ENCODE data around the gene PCDH10. TPM values are rescaled to one million over a fixed set of nuclear protein-coding genes. Genes with fewer than 3 reads are reported as not detected.

PCDH10 gene
- total and polyA plus RNA-seq, 10 of the 15 experiments (the other 5 are each of a cell fraction or from before 2014, with no cell fraction given), result under 0.01 to 0.38 (median 0.02) TPM; not detected in 6

GRCh38 chr4:133156096-133156495 is 7.0 kb downstream of the PCDH10 start (continued):
- TF ChIP-seq RELB (IDR thresholded peaks at IDR 0.05; ENCODE audit: low read depth) (no peak), PAX8 (IDR thresholded peaks at IDR 0.05) (no peak), STAT3 (IDR thresholded peaks at IDR 0.05; ENCODE audit: low read depth, low read length) (no peak), EP300 (IDR thresholded peaks at IDR 0.05; ENCODE audit: borderline replicate concordance in 1 of 2, control insufficient read depth in 1 of 2, low read depth in 2 of 2, low read length in 2 of 2) (no peak)

GRCh38 chr4:133156556-133156955 is 7.5 kb downstream of the PCDH10 start:
- no peaks in the 10 kb centered on the region for H3K36me3 ChIP-seq (ENCODE audit: control insufficient read depth in 2 of 2, insufficient read depth in 2 of 2, low read length in 1 of 2)
- no TSS peak for BruUV-seq (replicated peaks)
- H3K9me3 ChIP-seq (replicated peaks; ENCODE audit: control insufficient read depth, insufficient read depth, low read length), result no peaks in the 10 kb centered on the region
- ChIA-PET RAD21 (ENCODE audit: unreplicated experiment) (no interaction called here), CTCF (interaction anchor here (0.7 to 2.2 kb wide), 2 partner anchors 10 to 13 kb away, joined by 3 to 9 read pairs; no protein-coding TSS in a partner anchor), POLR2A (no interaction called here), SMC1A (ENCODE audit: uncharacterized antibody, unreplicated experiment) (interaction anchor here (1.3 kb wide), 1 partner anchor 17 kb away, joined by 5 read pairs; no protein-coding TSS in a partner anchor)
- H3K27me3 ChIP-seq (replicated peaks in 1 of 2; ENCODE audit: control insufficient read depth in 2 of 2, insufficient read depth in 2 of 2, low read length in 1 of 2), result peaks cover 1 to 3% of the 10 kb centered on the region in 2 experiments; a peak in 3 of 4 replicates
- DNase-seq (ENCODE audit: low read depth, low spot score) (no peak), ATAC-seq (no peak), FAIRE-seq (no peak)
- H4K20me1 ChIP-seq (ENCODE audit: control insufficient read depth, insufficient read depth), result no peaks in the 10 kb centered on the region
- no peak overlapping the region for H3K4me2 ChIP-seq (ENCODE audit: control insufficient read depth, insufficient read depth)
- H3K4me1 ChIP-seq (ENCODE audit: control insufficient read depth, insufficient read depth, low read length), result no peaks in the 10 kb centered on the region
- intact Hi-C loops (cut with micrococcal nuclease; ENCODE audit: unreplicated experiment), result no loop called here
- H3K79me2 ChIP-seq (ENCODE audit: control insufficient read depth, insufficient read depth, low read length), result no peaks in the 10 kb centered on the region
- 76% methylated on average over 2 of the region's 2 CpGs for WGBS (ENCODE audit: insufficient coverage, insufficient replicate concordance, low lambda C conversion rate, missing lambda C conversion rate)
- H3K27ac ChIP-seq (ENCODE audit: control insufficient read depth, insufficient read depth), result no peak overlapping the region
- H3K9ac ChIP-seq (ENCODE audit: control insufficient read depth, insufficient read depth, low read length), result no peak overlapping the region
- no peak for TF ChIP-seq ETV6 (conservative IDR thresholded peaks at IDR 0.05 in 1 of 2, IDR thresholded peaks at IDR 0.05 in 1 of 2; ENCODE audit: borderline replicate concordance in 1 of 2, low read depth in 1 of 2)
- no peak for TF ChIP-seq SMAD1 (IDR thresholded peaks at IDR 0.05; ENCODE audit: low read depth, partially characterized antibody)
- no peak for TF ChIP-seq POLR2AphosphoS2 (IDR thresholded peaks at IDR 0.05; ENCODE audit: low read depth, low read length)
- TF ChIP-seq E2F8 (IDR thresholded peaks at IDR 0.05; ENCODE audit: low read depth, partially characterized antibody), result no peak
- TF ChIP-seq WRNIP1 (IDR thresholded peaks at IDR 0.05; ENCODE audit: borderline replicate concordance, low read depth, low read length), result no peak
- TF ChIP-seq EP300 (IDR thresholded peaks at IDR 0.05; ENCODE audit: borderline replicate concordance in 1 of 2, control insufficient read depth in 1 of 2, low read depth in 2 of 2, low read length in 2 of 2), result no peak
- no peak for TF ChIP-seq SREBF2 (IDR thresholded peaks at IDR 0.05; ENCODE audit: low read length)
- TF ChIP-seq STAT1 (conservative IDR thresholded peaks at IDR 0.05), result no peak
- no peak for TF ChIP-seq KLF5 (IDR thresholded peaks at IDR 0.05; ENCODE audit: partially characterized antibody)
- no peak for TF ChIP-seq SRF (IDR thresholded peaks at IDR 0.05; ENCODE audit: low read depth in 2 of 2, low read length in 2 of 2)
- no peak for TF ChIP-seq SUPT20H (IDR thresholded peaks at IDR 0.05; ENCODE audit: borderline replicate concordance, control insufficient read depth, low read depth, low read length)
- no peak for TF ChIP-seq RAD21 (IDR thresholded peaks at IDR 0.05; ENCODE audit: insufficient read depth, low read depth, low read length)
- no peak overlapping the region for H3K4me3 ChIP-seq
- H2AFZ ChIP-seq (ENCODE audit: control insufficient read depth, low read depth, low read length), result no peak overlapping the region
- in situ Hi-C loops (cut with MboI), result no loop called here
